ENCODE results near the gene TAF12. TPM values are rescaled to one million over a fixed set of nuclear protein-coding genes. Genes with fewer than 3 reads are reported as not detected.
"Not testable (repeated sequence)": the region's sequence is repeated elsewhere in the genome, so short reads cannot be mapped to it uniquely, and the experiment has no call there.

The TAF12 gene
- total RNA-seq, 1 experiment from 2014 or later: 17.9 TPM

DNA sequence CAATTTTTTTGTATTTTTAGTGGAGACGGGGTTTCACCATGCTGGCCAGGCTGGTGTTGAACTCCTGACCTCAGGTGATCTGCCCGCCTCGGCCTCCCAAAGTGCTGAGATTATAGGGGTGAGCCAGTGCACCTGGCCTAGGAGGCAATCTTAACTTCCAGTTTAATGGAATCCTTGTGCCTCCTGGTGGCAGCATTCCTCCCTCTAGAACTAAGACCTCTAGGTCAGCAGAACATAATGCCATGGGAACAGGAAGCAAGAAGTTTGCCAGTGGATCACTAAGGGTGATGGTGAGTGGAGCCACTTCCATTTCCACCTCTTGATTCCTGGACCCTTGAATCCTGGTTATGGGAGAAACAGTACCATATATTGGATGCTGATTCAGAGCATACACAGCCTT lies 11.0 kb upstream of the TAF12 start:
- H3K36me3 ChIP-seq (ENCODE audit: insufficient read depth, low read length, poor library complexity, severe bottlenecking); H3K9me3 ChIP-seq (ENCODE audit: low read depth, low read length, poor library complexity, severe bottlenecking); H3K27ac ChIP-seq (ENCODE audit: low read depth, low read length, poor library complexity, severe bottlenecking); H3K4me3 ChIP-seq (ENCODE audit: low read depth, low read length, poor library complexity, severe bottlenecking); H3K27me3 ChIP-seq (replicated peaks; ENCODE audit: insufficient read depth, low read depth, low read length, poor library complexity); POLR2A ChIA-PET (ENCODE audit: low non-redundant PET); BruUV-seq (replicated peaks); CTCF ChIA-PET; H3K4me1 ChIP-seq (ENCODE audit: insufficient read depth, low read length, poor library complexity, severe bottlenecking): not testable (repeated sequence)
- peak; percentile 24 for DNase-seq (ENCODE audit: low spot score)
- intact Hi-C loops (cut with micrococcal nuclease; ENCODE audit: unreplicated experiment): loop anchor here (5.0 kb wide), 1 partner anchor 223 kb away; no protein-coding TSS in a partner anchor
- TF ChIP-seq, protein P1, sequence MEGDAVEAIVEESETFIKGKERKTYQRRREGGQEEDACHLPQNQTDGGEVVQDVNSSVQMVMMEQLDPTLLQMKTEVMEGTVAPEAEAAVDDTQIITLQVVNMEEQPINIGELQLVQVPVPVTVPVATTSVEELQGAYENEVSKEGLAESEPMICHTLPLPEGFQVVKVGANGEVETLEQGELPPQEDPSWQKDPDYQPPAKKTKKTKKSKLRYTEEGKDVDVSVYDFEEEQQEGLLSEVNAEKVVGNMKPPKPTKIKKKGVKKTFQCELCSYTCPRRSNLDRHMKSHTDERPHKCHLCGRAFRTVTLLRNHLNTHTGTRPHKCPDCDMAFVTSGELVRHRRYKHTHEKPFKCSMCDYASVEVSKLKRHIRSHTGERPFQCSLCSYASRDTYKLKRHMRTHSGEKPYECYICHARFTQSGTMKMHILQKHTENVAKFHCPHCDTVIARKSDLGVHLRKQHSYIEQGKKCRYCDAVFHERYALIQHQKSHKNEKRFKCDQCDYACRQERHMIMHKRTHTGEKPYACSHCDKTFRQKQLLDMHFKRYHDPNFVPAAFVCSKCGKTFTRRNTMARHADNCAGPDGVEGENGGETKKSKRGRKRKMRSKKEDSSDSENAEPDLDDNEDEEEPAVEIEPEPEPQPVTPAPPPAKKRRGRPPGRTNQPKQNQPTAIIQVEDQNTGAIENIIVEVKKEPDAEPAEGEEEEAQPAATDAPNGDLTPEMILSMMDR (conservative IDR thresholded peaks at IDR 0.05; ENCODE audit: low read depth, low read length): peak; percentile 34; the same call in 1 of the 2 replicates

DNA sequence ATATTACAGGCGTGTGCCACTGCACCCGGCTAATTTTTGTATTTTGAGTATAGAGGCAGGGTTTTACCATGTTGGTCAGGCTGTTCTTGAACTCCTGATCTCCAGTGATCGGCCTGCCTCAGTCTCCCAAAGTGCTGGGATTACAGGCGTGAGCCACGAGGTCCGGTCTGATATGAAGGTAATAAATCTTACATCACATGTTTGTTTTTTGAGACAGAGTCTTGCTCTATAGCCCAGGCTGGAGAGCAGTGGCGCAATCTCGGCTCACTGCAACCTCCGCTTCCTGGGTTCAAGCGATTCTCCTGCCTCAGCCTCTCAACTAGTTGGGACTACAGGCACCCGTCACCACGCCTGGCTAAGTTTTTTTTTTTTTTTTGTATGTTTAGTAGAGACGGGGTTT lies 10.2 kb upstream of the TAF12 start:
- H3K4me1 ChIP-seq (ENCODE audit: insufficient read depth, low read length, poor library complexity, severe bottlenecking); H3K27ac ChIP-seq (ENCODE audit: low read depth, low read length, poor library complexity, severe bottlenecking); H3K27me3 ChIP-seq (replicated peaks; ENCODE audit: insufficient read depth, low read depth, low read length, poor library complexity); H3K36me3 ChIP-seq (ENCODE audit: insufficient read depth, low read length, poor library complexity, severe bottlenecking); H3K4me3 ChIP-seq (ENCODE audit: low read depth, low read length, poor library complexity, severe bottlenecking); DNase-seq (ENCODE audit: low spot score); BruUV-seq (replicated peaks); POLR2A ChIA-PET (ENCODE audit: low non-redundant PET); CTCF ChIA-PET; H3K9me3 ChIP-seq (ENCODE audit: low read depth, low read length, poor library complexity, severe bottlenecking): not testable (repeated sequence)
- intact Hi-C loops (cut with micrococcal nuclease; ENCODE audit: unreplicated experiment): loop anchor here (5.0 kb wide), 1 partner anchor 224 kb away; no protein-coding TSS in a partner anchor

DNA sequence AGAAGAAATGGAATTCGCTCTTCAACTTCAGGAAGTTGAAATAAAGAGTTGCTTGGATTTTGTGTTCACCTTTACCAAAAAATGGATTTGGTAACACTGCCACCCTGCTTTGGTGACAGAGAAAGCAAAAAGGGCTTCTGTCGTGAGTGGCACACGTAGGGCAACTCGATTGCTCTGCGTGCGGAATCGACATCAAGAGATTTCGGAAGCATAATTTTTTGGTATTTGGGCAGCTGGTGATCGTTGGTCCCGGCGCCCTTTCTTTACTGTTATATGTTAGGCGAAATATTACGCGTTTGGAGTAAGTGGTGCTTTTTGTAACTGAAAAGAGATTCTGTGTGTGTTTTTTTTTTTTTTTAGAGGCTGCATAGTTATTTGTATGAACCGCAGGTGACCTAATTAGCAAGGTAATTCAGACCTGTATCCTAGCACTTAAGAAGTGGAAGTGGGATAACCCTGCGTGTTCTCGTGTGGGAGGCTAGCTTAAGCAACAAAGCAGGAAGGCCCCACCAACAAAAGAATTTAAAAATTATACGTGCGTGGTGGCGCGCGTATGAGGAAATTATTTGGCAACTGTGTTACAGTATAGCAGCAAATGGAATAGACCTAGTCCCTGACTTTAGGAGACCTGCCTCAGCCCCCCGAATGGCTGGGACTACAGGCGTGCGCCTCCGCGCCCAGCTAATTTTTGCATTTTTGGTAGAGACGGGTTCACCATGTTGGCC lies 5.8 kb upstream of the TAF12 start, which contains the start of gene RNU11:
TSS of gene RNU11 (plus strand) at position 127 of the 725 bp plus-strand sequence.
- BruUV-seq (replicated peaks): TSS peak; percentile 100
- CTCF ChIA-PET: interaction anchor here (0.6 to 1.2 kb wide), 2 partner anchors 16 to 88 kb away, joined by 4 to 6 read pairs; partner anchors contain the start of gene YTHDF2

More for the DNA sequence above, 5.8 kb upstream of the TAF12 start, which contains the start of gene RNU11:
- peak within 1 kb of the TSS; percentile 100 for H3K27ac ChIP-seq (ENCODE audit: low read depth, low read length, poor library complexity, severe bottlenecking)
- intact Hi-C loops (cut with micrococcal nuclease; ENCODE audit: unreplicated experiment): loop anchor here (2.0 kb wide), 1 partner anchor 88 kb away; the partner anchor contains the start of gene YTHDF2
- POLR2A ChIA-PET (ENCODE audit: low non-redundant PET): interaction anchor here (0.6 to 1.2 kb wide), 6 partner anchors 35 to 1212 kb away, joined by 3 to 16 read pairs (median 8); partner anchors contain the start of gene YTHDF2
- H3K36me3 ChIP-seq (ENCODE audit: insufficient read depth, low read length, poor library complexity, severe bottlenecking): no peaks in the 10 kb centered on the region
- peak; percentile 98 for DNase-seq (ENCODE audit: low spot score)
- H3K4me3 ChIP-seq (ENCODE audit: low read depth, low read length, poor library complexity, severe bottlenecking): peak within 1 kb of the TSS; percentile 40
- H3K4me1 ChIP-seq (ENCODE audit: insufficient read depth, low read length, poor library complexity, severe bottlenecking): peaks cover 9% of the 10 kb centered on the region
- no peaks in the 10 kb centered on the region for H3K9me3 ChIP-seq (ENCODE audit: low read depth, low read length, poor library complexity, severe bottlenecking)
- no peaks in the 10 kb centered on the region for H3K27me3 ChIP-seq (replicated peaks; ENCODE audit: insufficient read depth, low read depth, low read length, poor library complexity)
- TF ChIP-seq EZH2 (IDR thresholded peaks at IDR 0.05; ENCODE audit: borderline replicate concordance, low read depth, low read length, poor library complexity, severe bottlenecking): no peak
- TF ChIP-seq, protein P1 (conservative IDR thresholded peaks at IDR 0.05; ENCODE audit: low read depth, low read length): no peak; the same call in 1 of the 2 replicates

Data from A673 (cell line).